Calu3 (cell line): ENCODE data around the gene FBXO10. TPM values are rescaled to one million over a fixed set of nuclear protein-coding genes. Genes with fewer than 3 reads are reported as not detected.

Source experiments
- BruUV-seq: library from RNA; stranded (reverse); fragments of 400-500 nt; replicated peaks from 2 replicates; lab custom pipeline; 2021; lab: Mats Ljungman, UMichigan
- CTCF ChIA-PET: fragments of 300-600 bp; sonication (Branson Sonifier 250); formaldehyde crosslinking; loops from one replicate; lab custom pipeline; 2022; ENCODE audit warnings: antibody characterized with exemption; lab: Charles Lee
- DNase-seq: peaks from one replicate; pipeline ENCODE4 v3.0.0; 2022
- H3K27ac Mint-ChIP-seq: one replicate; pipeline ENCODE4 v1.8.0; 2022; ENCODE audit warnings: mixed read lengths; ENCODE audit not compliant: unreplicated experiment
- H3K27me3 Mint-ChIP-seq: one replicate; pipeline ENCODE4 v1.8.0; 2022; ENCODE audit warnings: mixed read lengths; ENCODE audit not compliant: unreplicated experiment
- H3K36me3 Mint-ChIP-seq: one replicate; pipeline ENCODE4 v1.8.0; 2022; ENCODE audit warnings: mild to moderate bottlenecking, moderate library complexity, mixed read lengths; ENCODE audit not compliant: insufficient read depth, unreplicated experiment
- H3K4me1 Mint-ChIP-seq: one replicate; pipeline ENCODE4 v1.8.0; 2022; ENCODE audit warnings: mild to moderate bottlenecking, low read depth, mixed read lengths; ENCODE audit not compliant: unreplicated experiment
- H3K4me3 Mint-ChIP-seq: one replicate; pipeline ENCODE4 v1.8.0; 2022; ENCODE audit warnings: mild to moderate bottlenecking, low read depth, moderate library complexity, mixed read lengths; ENCODE audit not compliant: unreplicated experiment
- H3K9me3 Mint-ChIP-seq: one replicate; pipeline ENCODE4 v1.8.0; 2022; ENCODE audit warnings: low read depth, mixed read lengths; ENCODE audit not compliant: unreplicated experiment
- intact Hi-C: fragments of 100-400 bp; cut with micrococcal nuclease; formaldehyde crosslinking; loops from one replicate; pipeline ENCODE4 v1.10.0; 2022; ENCODE audit not compliant: unreplicated experiment
- total RNA-seq: library from RNA; stranded (reverse); gene quantifications from 2 replicates; pipeline ENCODE4 v1.2.3, GENCODE V29; 2022
- TF ChIP-seq, protein P1 (sequence below): fragments of 200-600 bp; IDR thresholded peaks from one replicate; pipeline ENCODE4 v1.8.0; 2022; ENCODE audit warnings: antibody characterized with exemption; ENCODE audit not compliant: unreplicated experiment

The FBXO10 gene
- total RNA-seq, 1 experiment from 2014 or later: 0.94 TPM

DNA sequence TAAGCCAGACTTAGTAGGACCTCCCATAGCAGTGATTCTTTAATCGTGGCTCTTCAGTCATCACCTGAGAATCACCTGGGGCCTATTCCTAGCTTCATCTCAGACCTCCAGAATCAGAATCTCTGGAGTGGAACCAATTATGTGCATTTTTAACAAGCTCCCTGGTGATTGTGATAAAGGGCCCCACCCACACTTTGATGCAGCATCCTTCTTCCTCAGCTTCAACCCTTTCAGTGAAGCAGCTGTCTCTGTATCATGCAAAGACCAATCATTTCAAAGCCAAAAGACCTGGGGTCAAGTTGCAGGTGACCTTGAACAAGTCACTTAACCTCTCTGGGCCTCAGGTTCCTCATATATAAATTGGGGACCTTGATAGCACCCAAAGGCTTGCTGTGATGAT lies 17.1 kb downstream of the FBXO10 start:
- no peaks in the 10 kb centered on the region for H3K4me1 Mint-ChIP-seq
- H3K36me3 Mint-ChIP-seq: no peaks in the 10 kb centered on the region
- no peak for DNase-seq
- H3K9me3 Mint-ChIP-seq: no peaks in the 10 kb centered on the region
- TF ChIP-seq, protein P1, sequence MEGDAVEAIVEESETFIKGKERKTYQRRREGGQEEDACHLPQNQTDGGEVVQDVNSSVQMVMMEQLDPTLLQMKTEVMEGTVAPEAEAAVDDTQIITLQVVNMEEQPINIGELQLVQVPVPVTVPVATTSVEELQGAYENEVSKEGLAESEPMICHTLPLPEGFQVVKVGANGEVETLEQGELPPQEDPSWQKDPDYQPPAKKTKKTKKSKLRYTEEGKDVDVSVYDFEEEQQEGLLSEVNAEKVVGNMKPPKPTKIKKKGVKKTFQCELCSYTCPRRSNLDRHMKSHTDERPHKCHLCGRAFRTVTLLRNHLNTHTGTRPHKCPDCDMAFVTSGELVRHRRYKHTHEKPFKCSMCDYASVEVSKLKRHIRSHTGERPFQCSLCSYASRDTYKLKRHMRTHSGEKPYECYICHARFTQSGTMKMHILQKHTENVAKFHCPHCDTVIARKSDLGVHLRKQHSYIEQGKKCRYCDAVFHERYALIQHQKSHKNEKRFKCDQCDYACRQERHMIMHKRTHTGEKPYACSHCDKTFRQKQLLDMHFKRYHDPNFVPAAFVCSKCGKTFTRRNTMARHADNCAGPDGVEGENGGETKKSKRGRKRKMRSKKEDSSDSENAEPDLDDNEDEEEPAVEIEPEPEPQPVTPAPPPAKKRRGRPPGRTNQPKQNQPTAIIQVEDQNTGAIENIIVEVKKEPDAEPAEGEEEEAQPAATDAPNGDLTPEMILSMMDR: no peak
- CTCF ChIA-PET: no interaction called here
- H3K27ac Mint-ChIP-seq: no peak overlapping the region
- BruUV-seq: no TSS peak
- no peaks in the 10 kb centered on the region for H3K27me3 Mint-ChIP-seq
- no peak overlapping the region for H3K4me3 Mint-ChIP-seq
- intact Hi-C loops: no loop called here

DNA sequence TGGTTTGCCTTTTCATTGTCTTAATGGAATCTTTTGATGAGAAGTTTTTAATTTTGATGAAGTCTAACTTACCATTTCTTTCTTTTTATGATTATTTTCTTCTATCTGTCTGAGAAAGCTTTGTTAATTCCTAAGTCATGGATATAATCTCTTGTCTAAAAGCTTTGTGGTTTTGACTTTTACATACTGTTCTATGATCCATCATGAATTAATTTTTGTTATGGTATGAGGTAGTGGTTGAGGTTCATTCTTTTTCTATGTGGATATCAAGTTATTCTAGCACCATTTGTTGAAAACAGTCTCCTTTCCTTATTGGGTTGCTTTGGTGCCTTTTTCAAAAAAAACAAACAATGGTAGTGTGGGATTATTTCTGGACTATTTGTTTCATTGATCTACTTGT lies 20.4 kb downstream of the FBXO10 start:
- CTCF ChIA-PET: no interaction called here
- no TSS peak for BruUV-seq

DNA sequence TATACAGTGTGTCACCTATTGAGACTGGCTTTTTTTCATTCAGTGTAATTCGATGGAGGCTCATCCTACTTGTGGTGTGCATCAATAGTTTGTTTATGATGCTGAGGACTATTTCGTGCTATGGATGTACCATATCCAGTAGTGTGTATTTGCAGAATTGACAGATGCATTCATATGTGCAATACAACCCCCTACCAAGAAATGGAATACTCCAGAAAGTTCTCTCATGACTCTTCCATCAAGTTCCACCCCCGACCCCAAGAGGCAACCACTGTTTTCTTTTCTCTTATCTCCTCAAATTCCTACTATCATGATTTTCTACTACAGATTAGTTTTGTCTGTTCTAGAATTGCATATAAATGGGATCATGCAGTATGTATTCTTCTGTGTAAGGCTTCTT lies 21.9 kb downstream of the FBXO10 start:
- DNase-seq: no peak
- no peaks in the 10 kb centered on the region for H3K4me1 Mint-ChIP-seq
- intact Hi-C loops: no loop called here
- BruUV-seq: no TSS peak
- H3K4me3 Mint-ChIP-seq: no peak overlapping the region
- no peaks in the 10 kb centered on the region for H3K27me3 Mint-ChIP-seq
- TF ChIP-seq, protein P1: no peak
- H3K36me3 Mint-ChIP-seq: no peaks in the 10 kb centered on the region
- no peak overlapping the region for H3K27ac Mint-ChIP-seq
- H3K9me3 Mint-ChIP-seq: no peaks in the 10 kb centered on the region
- CTCF ChIA-PET: no interaction called here

More for the DNA sequence above, 20.4 kb downstream of the FBXO10 start:
- Mint-ChIP-seq H3K36me3 (no peaks in the 10 kb centered on the region), H3K27ac (no peak overlapping the region), H3K4me1 (no peaks in the 10 kb centered on the region), H3K9me3 (no peaks in the 10 kb centered on the region), H3K27me3 (no peaks in the 10 kb centered on the region), H3K4me3 (no peak overlapping the region)
- DNase-seq: no peak
- TF ChIP-seq, protein P1: no peak
- intact Hi-C loops: no loop called here

- Mint-ChIP-seq H3K27me3 (no peaks in the 10 kb centered on the region), H3K9me3 (no peaks in the 10 kb centered on the region), H3K27ac (no peak overlapping the region), H3K36me3 (no peaks in the 10 kb centered on the region), H3K4me3 (no peak overlapping the region), H3K4me1 (no peaks in the 10 kb centered on the region)
- no peak for DNase-seq
- CTCF ChIA-PET: no interaction called here
- TF ChIP-seq, protein P1: no peak
- no TSS peak for BruUV-seq
- intact Hi-C loops: no loop called here
Measured at GRCh38 chr9:37551888-37552287, 24.3 kb downstream of the FBXO10 start.
